ENCODE measurements around the gene BTBD9.

DNA sequence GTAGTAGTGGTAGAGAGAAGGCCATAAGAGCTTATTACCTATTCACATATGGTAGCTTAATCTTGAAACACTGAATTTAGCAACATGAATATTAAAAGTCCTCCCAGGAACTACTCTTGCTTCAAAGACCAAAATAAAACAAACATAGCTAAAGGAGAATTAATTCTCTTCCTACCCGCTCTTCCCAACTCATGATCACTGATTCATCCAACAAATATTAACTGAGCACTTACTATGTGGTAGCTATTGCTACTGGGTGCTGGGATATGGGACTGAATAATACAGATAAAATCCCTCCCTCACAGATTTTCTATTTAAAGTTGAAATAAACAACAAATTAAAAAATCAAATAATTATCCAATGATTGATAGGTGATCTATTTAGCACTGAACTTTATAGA lies 287.1 kb downstream of the BTBD9 start:
- TF ChIP-seq, protein P1, sequence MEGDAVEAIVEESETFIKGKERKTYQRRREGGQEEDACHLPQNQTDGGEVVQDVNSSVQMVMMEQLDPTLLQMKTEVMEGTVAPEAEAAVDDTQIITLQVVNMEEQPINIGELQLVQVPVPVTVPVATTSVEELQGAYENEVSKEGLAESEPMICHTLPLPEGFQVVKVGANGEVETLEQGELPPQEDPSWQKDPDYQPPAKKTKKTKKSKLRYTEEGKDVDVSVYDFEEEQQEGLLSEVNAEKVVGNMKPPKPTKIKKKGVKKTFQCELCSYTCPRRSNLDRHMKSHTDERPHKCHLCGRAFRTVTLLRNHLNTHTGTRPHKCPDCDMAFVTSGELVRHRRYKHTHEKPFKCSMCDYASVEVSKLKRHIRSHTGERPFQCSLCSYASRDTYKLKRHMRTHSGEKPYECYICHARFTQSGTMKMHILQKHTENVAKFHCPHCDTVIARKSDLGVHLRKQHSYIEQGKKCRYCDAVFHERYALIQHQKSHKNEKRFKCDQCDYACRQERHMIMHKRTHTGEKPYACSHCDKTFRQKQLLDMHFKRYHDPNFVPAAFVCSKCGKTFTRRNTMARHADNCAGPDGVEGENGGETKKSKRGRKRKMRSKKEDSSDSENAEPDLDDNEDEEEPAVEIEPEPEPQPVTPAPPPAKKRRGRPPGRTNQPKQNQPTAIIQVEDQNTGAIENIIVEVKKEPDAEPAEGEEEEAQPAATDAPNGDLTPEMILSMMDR (IDR thresholded peaks at IDR 0.05) = no peak
- no peak for TF ChIP-seq POLR2A (IDR thresholded peaks at IDR 0.05)
